Measurements from ENCODE around the gene CLIP1. TPM values are rescaled to one million over a fixed set of nuclear protein-coding genes. Genes with fewer than 3 reads are reported as not detected.

Gene CLIP1
- total RNA-seq, 2 experiments from 2014 or later, result 52.0 to 54.9 TPM

DNA sequence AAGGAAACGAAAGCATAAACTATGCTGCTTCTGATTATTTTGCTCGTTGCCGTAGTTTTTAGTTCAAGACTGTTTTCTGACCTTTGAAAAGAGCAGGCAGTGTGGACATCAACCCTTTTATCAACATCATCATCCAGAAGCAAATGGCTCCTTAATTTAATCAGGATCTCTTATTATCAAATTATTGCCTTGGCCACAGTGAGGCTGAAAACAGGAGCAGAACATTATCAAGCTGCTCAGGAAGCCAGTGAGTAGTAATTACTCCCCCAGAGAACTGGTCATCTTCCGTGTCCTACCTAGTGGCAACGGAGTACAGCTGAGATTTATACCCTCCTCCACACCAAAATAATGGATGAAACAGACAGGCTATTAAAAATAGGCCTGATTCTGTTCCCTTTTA, 194.4 kb downstream of the CLIP1 start:
- H3K4me1 ChIP-seq (ENCODE audit: insufficient read depth, low read length), result peaks cover 33% of the 10 kb centered on the region
- Mint-ChIP-seq H3K27ac (no peak overlapping the region), H3K4me1 (ENCODE audit: low read depth) (peaks cover 34% of the 10 kb centered on the region), H3K4me3 (peak overlapping the region; percentile 62), H3K36me3 (ENCODE audit: low read depth) (peaks cover 58% of the 10 kb centered on the region), H3K9me3 (no peaks in the 10 kb centered on the region), H3K27me3 (no peaks in the 10 kb centered on the region)
- no peaks in the 10 kb centered on the region for H3K27me3 ChIP-seq (ENCODE audit: control insufficient read depth in 1 of 2, insufficient read depth in 2 of 2, low read length in 2 of 2)
- H3K27ac ChIP-seq (ENCODE audit: low read depth in 1 of 2, low read length in 2 of 2), result no peak overlapping the region
- ChIA-PET POLR2A (interaction anchor here (3.6 to 7.6 kb wide), 2 partner anchors 17 to 39 kb away, joined by 49 to 123 read pairs; partner anchors contain the start of gene VPS33A), CTCF (interaction anchor here (3.4 kb wide), 1 partner anchor 38 kb away, joined by 24 read pairs; the partner anchor contains the start of gene VPS33A)
- ATAC-seq (ENCODE audit: poor library complexity), result no peak
- DNase-seq, result peak in 1 of 14 experiments; percentile 28
- TF ChIP-seq, protein P1, sequence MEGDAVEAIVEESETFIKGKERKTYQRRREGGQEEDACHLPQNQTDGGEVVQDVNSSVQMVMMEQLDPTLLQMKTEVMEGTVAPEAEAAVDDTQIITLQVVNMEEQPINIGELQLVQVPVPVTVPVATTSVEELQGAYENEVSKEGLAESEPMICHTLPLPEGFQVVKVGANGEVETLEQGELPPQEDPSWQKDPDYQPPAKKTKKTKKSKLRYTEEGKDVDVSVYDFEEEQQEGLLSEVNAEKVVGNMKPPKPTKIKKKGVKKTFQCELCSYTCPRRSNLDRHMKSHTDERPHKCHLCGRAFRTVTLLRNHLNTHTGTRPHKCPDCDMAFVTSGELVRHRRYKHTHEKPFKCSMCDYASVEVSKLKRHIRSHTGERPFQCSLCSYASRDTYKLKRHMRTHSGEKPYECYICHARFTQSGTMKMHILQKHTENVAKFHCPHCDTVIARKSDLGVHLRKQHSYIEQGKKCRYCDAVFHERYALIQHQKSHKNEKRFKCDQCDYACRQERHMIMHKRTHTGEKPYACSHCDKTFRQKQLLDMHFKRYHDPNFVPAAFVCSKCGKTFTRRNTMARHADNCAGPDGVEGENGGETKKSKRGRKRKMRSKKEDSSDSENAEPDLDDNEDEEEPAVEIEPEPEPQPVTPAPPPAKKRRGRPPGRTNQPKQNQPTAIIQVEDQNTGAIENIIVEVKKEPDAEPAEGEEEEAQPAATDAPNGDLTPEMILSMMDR (IDR thresholded peaks at IDR 0.05), result no peak
- intact Hi-C loops (cut with DNase I, micrococcal nuclease), result loop anchor here in 1 of 2 experiments (1.0 to 5.0 kb wide), 4 partner anchors 37 to 744 kb away; partner anchors contain the start of genes DENR, KNTC1 and RSRC2
- H3K4me3 ChIP-seq (ENCODE audit: low read length), result no peak overlapping the region
- peaks cover 50% of the 10 kb centered on the region for H3K36me3 ChIP-seq (ENCODE audit: insufficient read depth, low read length)
- no peaks in the 10 kb centered on the region for H3K9me3 ChIP-seq (ENCODE audit: control insufficient read depth in 1 of 2, insufficient read depth in 1 of 2, low read length in 2 of 2)

DNA sequence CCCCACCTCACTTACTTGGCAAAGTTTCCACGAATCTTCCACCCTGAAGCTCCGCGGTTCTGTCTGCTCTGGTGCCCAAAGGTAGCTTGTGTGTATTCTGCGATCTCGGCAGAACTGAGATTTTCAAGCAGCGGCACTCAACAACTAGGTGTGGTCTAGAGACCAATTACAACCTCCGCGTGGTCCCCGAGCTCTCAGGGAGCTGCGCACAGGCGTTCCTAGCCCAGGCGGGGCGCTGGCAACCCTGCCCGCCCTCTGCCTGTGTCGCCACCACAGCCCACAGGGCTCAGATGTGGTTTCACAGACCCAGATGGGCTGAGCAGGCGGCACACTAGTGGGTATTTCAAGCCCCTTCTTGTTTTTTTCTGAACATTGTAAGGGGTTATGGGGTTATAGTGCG, 195.1 kb downstream of the CLIP1 start:
- ATAC-seq (ENCODE audit: poor library complexity) (no peak), DNase-seq (peak in 7 of 14 experiments; percentile 13 to 88 (median 41))
- no peak overlapping the region for H3K27ac ChIP-seq (ENCODE audit: low read depth in 1 of 2, low read length in 2 of 2)
- no peaks in the 10 kb centered on the region for H3K27me3 ChIP-seq (ENCODE audit: control insufficient read depth in 1 of 2, insufficient read depth in 2 of 2, low read length in 2 of 2)
- peaks cover 49% of the 10 kb centered on the region for H3K36me3 ChIP-seq (ENCODE audit: insufficient read depth, low read length)
- Mint-ChIP-seq H3K36me3 (ENCODE audit: low read depth) (peaks cover 59% of the 10 kb centered on the region), H3K9me3 (no peaks in the 10 kb centered on the region), H3K4me1 (ENCODE audit: low read depth) (peaks cover 34% of the 10 kb centered on the region), H3K27ac (no peak overlapping the region), H3K27me3 (no peaks in the 10 kb centered on the region), H3K4me3 (peak overlapping the region; percentile 78)
- TF ChIP-seq, protein P1 (IDR thresholded peaks at IDR 0.05), result no peak
- POLR2A ChIA-PET, result interaction anchor here (2.4 to 7.6 kb wide), 3 partner anchors 17 to 39 kb away, joined by 15 to 123 read pairs (median 49); partner anchors contain the start of gene VPS33A
- H3K4me1 ChIP-seq (ENCODE audit: insufficient read depth, low read length), result peaks cover 37% of the 10 kb centered on the region
- peak overlapping the region; percentile 49 for H3K4me3 ChIP-seq (ENCODE audit: low read length)
- H3K9me3 ChIP-seq (ENCODE audit: control insufficient read depth in 1 of 2, insufficient read depth in 1 of 2, low read length in 2 of 2), result no peaks in the 10 kb centered on the region
- CTCF ChIA-PET, result interaction anchor here (3.4 kb wide), 1 partner anchor 39 kb away, joined by 24 read pairs; the partner anchor contains the start of gene VPS33A
- intact Hi-C loops (cut with DNase I, micrococcal nuclease), result loop anchor here (2.0 to 5.0 kb wide), 4 partner anchors 17 to 745 kb away; partner anchors contain the start of genes DENR (in 1 of the 2), KNTC1 (in 1 of the 2) and RSRC2 (in 1 of the 2)

DNA sequence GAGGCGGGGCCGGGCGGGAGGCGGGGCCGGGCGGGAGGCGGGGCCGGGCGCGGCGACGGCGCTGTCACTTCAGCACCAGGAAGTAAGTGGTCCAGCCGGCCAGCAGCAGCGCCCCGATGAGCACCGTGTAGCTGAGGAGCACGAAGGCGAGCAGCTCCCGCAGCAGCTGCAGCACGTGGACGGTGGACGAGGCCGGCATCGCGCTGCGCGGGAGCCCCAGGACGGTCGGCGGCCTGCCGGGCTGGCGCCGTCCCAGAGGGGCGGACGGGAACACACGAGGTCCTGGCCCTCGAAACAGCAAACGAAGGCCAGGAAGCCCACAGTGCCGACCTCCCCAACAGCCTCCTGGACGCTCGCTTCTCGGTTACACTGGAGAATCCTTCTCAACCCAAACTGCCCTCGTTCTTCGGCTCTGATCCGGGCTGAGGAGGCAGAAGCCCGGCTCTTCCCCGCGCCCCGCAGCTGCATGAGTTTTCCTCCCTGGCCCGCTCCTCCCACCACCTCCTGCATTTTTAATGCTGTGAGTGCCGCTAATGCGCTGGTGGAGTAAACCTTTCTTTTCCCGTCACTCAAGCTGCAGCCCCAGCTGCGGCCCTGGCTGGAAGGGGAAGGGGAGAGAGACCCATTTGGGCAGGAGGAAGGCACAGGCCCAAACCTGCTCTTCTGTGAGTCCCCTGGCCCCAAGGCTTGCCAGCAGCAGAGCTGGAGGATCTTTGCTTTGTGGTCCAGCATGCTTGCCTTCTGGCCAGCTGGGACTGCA, 195.9 kb downstream of the CLIP1 start:
- intact Hi-C loops (cut with DNase I, micrococcal nuclease), result loop anchor here (1.0 to 5.0 kb wide), 5 partner anchors 18 to 746 kb away; partner anchors contain the start of genes DENR (in 1 of the 2), KNTC1 (in 1 of the 2), RSRC2 (in 1 of the 2) and VPS33A (in 1 of the 2)
- TF ChIP-seq, protein P1 (IDR thresholded peaks at IDR 0.05), result no peak
- H3K9me3 ChIP-seq (ENCODE audit: control insufficient read depth in 1 of 2, insufficient read depth in 1 of 2, low read length in 2 of 2), result no peaks in the 10 kb centered on the region
- peaks cover 57% of the 10 kb centered on the region for H3K36me3 Mint-ChIP-seq (ENCODE audit: low read depth)
- H3K4me3 ChIP-seq (ENCODE audit: low read length), result peak overlapping the region; percentile 49
- POLR2A ChIA-PET, result interaction anchor here (0.6 to 7.6 kb wide), 26 partner anchors 11 to 1973 kb away, joined by 3 to 123 read pairs (median 5); partner anchors contain the start of genes B3GNT4, CFAP251, KNTC1 and MPHOSPH9
- H3K4me3 Mint-ChIP-seq, result peak overlapping the region; percentile 78
- H3K27me3 ChIP-seq (ENCODE audit: control insufficient read depth in 1 of 2, insufficient read depth in 2 of 2, low read length in 2 of 2), result no peaks in the 10 kb centered on the region
- ATAC-seq (ENCODE audit: poor library complexity) (no peak), DNase-seq (no peak)
- H3K27ac ChIP-seq (ENCODE audit: low read depth in 1 of 2, low read length in 2 of 2), result peak overlapping the region in 1 of 2 donors; percentile 33
- CTCF ChIA-PET, result interaction anchor here (0.5 to 3.4 kb wide), 2 partner anchors 40 to 112 kb away, joined by 6 to 24 read pairs; partner anchors contain the start of gene VPS33A
- H3K27ac Mint-ChIP-seq, result peak overlapping the region; percentile 95
- H3K9me3 Mint-ChIP-seq, result no peaks in the 10 kb centered on the region
- H3K36me3 ChIP-seq (ENCODE audit: insufficient read depth, low read length), result peaks cover 48% of the 10 kb centered on the region
- peaks cover 37% of the 10 kb centered on the region for H3K4me1 ChIP-seq (ENCODE audit: insufficient read depth, low read length)
- H3K27me3 Mint-ChIP-seq, result no peaks in the 10 kb centered on the region
- peaks cover 34% of the 10 kb centered on the region for H3K4me1 Mint-ChIP-seq (ENCODE audit: low read depth)

All from CD4-positive, alpha-beta T cell (primary cell).